ENCODE measurements around the gene NMNAT1. TPM values are rescaled to one million over a fixed set of nuclear protein-coding genes. Genes with fewer than 3 reads are reported as not detected.

NMNAT1 gene
- total RNA-seq, 6 experiments from 2014 or later, result 5.3 to 8.8 (median 7.6) TPM

- Histone ChIP-seq H3K36me3 (peaks cover 0 to 25% (median 14%) of the 10 kb centered on the region in 4 donors), H3K9me3 (no peaks in the 10 kb centered on the region), H3K4me1 (no peaks in the 10 kb centered on the region), H3K27me3 (no peaks in the 10 kb centered on the region), H3K4me3 (no peak overlapping the region), H3K27ac (no peak overlapping the region)
- WGBS (ENCODE audit: insufficient coverage, low coverage, low lambda C conversion rate, missing lambda C conversion rate), result 66% methylated on average over 6 of the region's 6 CpGs
- no peak for ATAC-seq
- TF ChIP-seq POLR2A (IDR thresholded peaks at IDR 0.05) (no peak), CTCF (IDR thresholded peaks at IDR 0.05) (no peak)
- intact Hi-C loops (cut with DNase I), result no loop called here
- DNase-seq, result no peak
Measured at GRCh38 chr1:9985001-9985400, 41.7 kb downstream of the NMNAT1 start.

GRCh38 chr1:9989773-9990172 is 46.5 kb downstream of the NMNAT1 start:
- H3K36me3 ChIP-seq, result no peaks in the 10 kb centered on the region
- H3K27ac ChIP-seq, result no peak overlapping the region
- DNase-seq (no peak), ATAC-seq (no peak)
- H3K9me3 ChIP-seq, result no peaks in the 10 kb centered on the region
- H3K4me3 ChIP-seq, result no peak overlapping the region
- no peaks in the 10 kb centered on the region for H3K27me3 ChIP-seq
- WGBS (ENCODE audit: insufficient coverage, low coverage, low lambda C conversion rate, missing lambda C conversion rate), result no CpG with 5 or more reads among the region's 5 CpGs
- H3K4me1 ChIP-seq, result peaks cover 0 to 7% (median 0%) of the 10 kb centered on the region in 4 donors
- TF ChIP-seq POLR2A (IDR thresholded peaks at IDR 0.05) (no peak), CTCF (IDR thresholded peaks at IDR 0.05) (no peak)
- intact Hi-C loops (cut with DNase I), result no loop called here

GRCh38 chr1:9990944-9991343 is 47.7 kb downstream of the NMNAT1 start:
- H3K9me3 ChIP-seq, result no peaks in the 10 kb centered on the region
- no peak overlapping the region for H3K4me3 ChIP-seq
- H3K4me1 ChIP-seq, result peaks cover 0 to 7% (median 0%) of the 10 kb centered on the region in 4 donors
- DNase-seq, result peak in 2 of 3 donors; percentile 22 to 51
- H3K27ac ChIP-seq, result no peak overlapping the region
- H3K36me3 ChIP-seq, result no peaks in the 10 kb centered on the region
- WGBS (ENCODE audit: insufficient coverage, low coverage, low lambda C conversion rate, missing lambda C conversion rate), result 39% methylated on average over 2 of the region's 2 CpGs
- intact Hi-C loops (cut with DNase I), result no loop called here
- TF ChIP-seq POLR2A (IDR thresholded peaks at IDR 0.05) (no peak), CTCF (IDR thresholded peaks at IDR 0.05) (no peak)
- no peaks in the 10 kb centered on the region for H3K27me3 ChIP-seq
- peak; percentile 69 to 77 (median 72) for ATAC-seq

DNA sequence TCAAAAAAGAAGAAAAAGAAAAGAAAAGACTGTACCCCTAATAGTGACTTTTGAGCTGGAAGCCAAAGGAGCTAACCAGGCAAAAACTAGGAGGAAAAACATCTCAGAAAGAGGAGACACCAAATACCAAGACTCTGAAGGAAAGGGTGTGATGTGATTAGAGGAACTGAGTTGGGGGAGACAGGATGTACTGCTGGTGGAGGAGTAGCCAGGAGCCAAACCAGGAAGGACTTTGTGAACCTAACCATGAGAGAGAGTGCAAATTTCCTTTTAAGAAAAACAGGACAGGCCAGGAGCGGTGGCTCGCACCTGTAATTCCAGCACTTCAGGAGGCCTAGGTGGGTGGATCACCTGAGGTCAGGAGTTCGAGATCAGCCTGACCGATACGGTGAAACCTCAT is 49.6 kb downstream of the NMNAT1 start:
- H3K9me3 ChIP-seq, result no peaks in the 10 kb centered on the region
- no peaks in the 10 kb centered on the region for H3K36me3 ChIP-seq
- H3K4me1 ChIP-seq, result peaks cover 0 to 14% (median 0%) of the 10 kb centered on the region in 4 donors
- TF ChIP-seq POLR2A (IDR thresholded peaks at IDR 0.05) (no peak), CTCF (IDR thresholded peaks at IDR 0.05) (no peak)
- DNase-seq (no peak), ATAC-seq (peak in 1 of 4 donors; percentile 15)
- H3K27me3 ChIP-seq, result no peaks in the 10 kb centered on the region
- intact Hi-C loops (cut with DNase I), result no loop called here
- WGBS (ENCODE audit: insufficient coverage, low coverage, low lambda C conversion rate, missing lambda C conversion rate), result 100% methylated on average over 1 of the region's 5 CpGs
- H3K4me3 ChIP-seq, result no peak overlapping the region
- H3K27ac ChIP-seq, result no peak overlapping the region

DNA sequence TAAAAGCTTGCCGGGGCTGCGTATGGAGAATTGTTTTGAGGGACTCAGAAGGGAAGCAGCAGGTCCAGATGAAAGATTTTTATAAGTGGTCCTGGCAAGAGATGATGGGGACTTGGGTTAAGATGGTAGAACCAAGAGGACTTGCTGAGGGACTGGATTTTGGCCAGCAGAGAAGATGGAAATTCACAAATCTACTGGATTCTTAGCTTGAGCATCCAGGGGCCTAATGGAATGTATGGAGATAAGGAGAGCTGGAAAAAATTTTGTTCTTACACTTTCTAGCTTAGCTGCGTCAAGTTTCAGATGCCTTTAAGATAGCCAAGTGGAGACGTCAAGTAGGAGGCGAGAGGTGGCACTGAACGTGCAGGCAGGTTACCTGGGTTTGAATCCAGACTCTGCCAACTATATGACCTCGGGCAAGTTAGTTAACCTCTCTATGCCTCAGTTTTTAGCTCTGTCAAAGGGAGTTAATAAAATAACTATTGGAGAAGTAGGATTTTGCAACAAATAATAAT is 50.3 kb downstream of the NMNAT1 start:
- Histone ChIP-seq H3K9me3 (no peaks in the 10 kb centered on the region), H3K4me3 (no peak overlapping the region), H3K36me3 (no peaks in the 10 kb centered on the region), H3K4me1 (peaks cover 0 to 16% (median 0%) of the 10 kb centered on the region in 4 donors), H3K27me3 (no peaks in the 10 kb centered on the region), H3K27ac (no peak overlapping the region)
- intact Hi-C loops (cut with DNase I), result no loop called here
- TF ChIP-seq CTCF (IDR thresholded peaks at IDR 0.05), result no peak
- no peak for TF ChIP-seq POLR2A (IDR thresholded peaks at IDR 0.05)
- ATAC-seq (no peak), DNase-seq (no peak)
- 80% methylated on average over 7 of the region's 7 CpGs for WGBS (ENCODE audit: insufficient coverage, low coverage, low lambda C conversion rate, missing lambda C conversion rate)

Data from right lobe of liver (tissue), 6 donors.